NCI-H460 (cell line): ENCODE data around the gene PXYLP1. TPM values are rescaled to one million over a fixed set of nuclear protein-coding genes. Genes with fewer than 3 reads are reported as not detected.

ENCODE experiments used
- DNase-seq: peaks from one replicate; pipeline ENCODE4 v3.0.0-alpha.2; 2016; ENCODE audit warnings: low read depth; ENCODE audit errors: extremely low read depth
- total RNA-seq: library from RNA; depleted of rRNA; stranded (reverse); fragments of >200 nt; shearing (Covaris generic); gene quantifications from 2 replicates; pipeline ENCODE4 v1.2.3, GENCODE V29; 2014; rRNA removed

The PXYLP1 gene
- total RNA-seq, 1 experiment from 2014 or later, result 5.8 TPM

GRCh38 chr3:141338881-141339280, 107.3 kb downstream of the PXYLP1 start:
- no peak for DNase-seq

- DNase-seq, result no peak
Measured at GRCh38 chr3:141341536-141341935, 109.9 kb downstream of the PXYLP1 start.

- no peak for DNase-seq
Measured at GRCh38 chr3:141342386-141342785, 110.8 kb downstream of the PXYLP1 start.

GRCh38 chr3:141343077-141343476, 111.5 kb downstream of the PXYLP1 start:
- no peak for DNase-seq

GRCh38 chr3:141343865-141344271, 112.2 kb downstream of the PXYLP1 start:
- no peak for DNase-seq

Other genes starting within 250 kb of the PXYLP1 start
- 0.10 and 0.32 TPM in 2 replicates for gene SPSB4, start 180.5 kb upstream of the PXYLP1 start, total RNA-seq
- 252 and 300 TPM in 2 replicates for gene ZBTB38, start 136.7 kb downstream of the PXYLP1 start, total RNA-seq